GM12892 (cell line): ENCODE measurements around the gene RFXAP. TPM values are rescaled to one million over a fixed set of nuclear protein-coding genes. Genes with fewer than 3 reads are reported as not detected.
"Not testable (repeated sequence)": the region's sequence is repeated elsewhere in the genome, so short reads cannot be mapped to it uniquely, and the experiment has no call there.

Experiments used
- DNase-seq: peaks from one replicate; pipeline ENCODE4 v3.0.0; 2011; ENCODE audit not compliant: insufficient read length
- FAIRE-seq: peaks from 2 replicates; lab custom pipeline; 2011; peaks lifted over from hg19 to GRCh38; lab: Jason Lieb, UNC
- POLR2A ChIP-seq: IDR thresholded peaks from 2 replicates; pipeline ENCODE4 v1.6.1; 2011; ENCODE audit warnings: low read depth, low read length, control low read depth
- POLR2AphosphoS5 ChIP-seq: IDR thresholded peaks from 2 replicates; pipeline ENCODE4 v1.6.1; 2011; ENCODE audit warnings: low read depth, low read length, control low read depth
- TAF1 ChIP-seq: IDR thresholded peaks from 2 replicates; pipeline ENCODE4 v1.6.1; 2011; ENCODE audit warnings: low read depth, mild to moderate bottlenecking, control low read depth, low read length, borderline replicate concordance
- polyA plus RNA-seq: library from polyadenylated mRNA; unstranded; fragments of >200 nt; gene quantifications from one replicate; pipeline ENCODE4 v1.2.1, GENCODE V29; 2012; ENCODE audit warnings: missing spikeins, inconsistent platforms; ENCODE audit not compliant: missing spikeins

The RFXAP gene, protein sequence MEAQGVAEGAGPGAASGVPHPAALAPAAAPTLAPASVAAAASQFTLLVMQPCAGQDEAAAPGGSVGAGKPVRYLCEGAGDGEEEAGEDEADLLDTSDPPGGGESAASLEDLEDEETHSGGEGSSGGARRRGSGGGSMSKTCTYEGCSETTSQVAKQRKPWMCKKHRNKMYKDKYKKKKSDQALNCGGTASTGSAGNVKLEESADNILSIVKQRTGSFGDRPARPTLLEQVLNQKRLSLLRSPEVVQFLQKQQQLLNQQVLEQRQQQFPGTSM
- 9.3 TPM for polyA plus RNA-seq

DNA sequence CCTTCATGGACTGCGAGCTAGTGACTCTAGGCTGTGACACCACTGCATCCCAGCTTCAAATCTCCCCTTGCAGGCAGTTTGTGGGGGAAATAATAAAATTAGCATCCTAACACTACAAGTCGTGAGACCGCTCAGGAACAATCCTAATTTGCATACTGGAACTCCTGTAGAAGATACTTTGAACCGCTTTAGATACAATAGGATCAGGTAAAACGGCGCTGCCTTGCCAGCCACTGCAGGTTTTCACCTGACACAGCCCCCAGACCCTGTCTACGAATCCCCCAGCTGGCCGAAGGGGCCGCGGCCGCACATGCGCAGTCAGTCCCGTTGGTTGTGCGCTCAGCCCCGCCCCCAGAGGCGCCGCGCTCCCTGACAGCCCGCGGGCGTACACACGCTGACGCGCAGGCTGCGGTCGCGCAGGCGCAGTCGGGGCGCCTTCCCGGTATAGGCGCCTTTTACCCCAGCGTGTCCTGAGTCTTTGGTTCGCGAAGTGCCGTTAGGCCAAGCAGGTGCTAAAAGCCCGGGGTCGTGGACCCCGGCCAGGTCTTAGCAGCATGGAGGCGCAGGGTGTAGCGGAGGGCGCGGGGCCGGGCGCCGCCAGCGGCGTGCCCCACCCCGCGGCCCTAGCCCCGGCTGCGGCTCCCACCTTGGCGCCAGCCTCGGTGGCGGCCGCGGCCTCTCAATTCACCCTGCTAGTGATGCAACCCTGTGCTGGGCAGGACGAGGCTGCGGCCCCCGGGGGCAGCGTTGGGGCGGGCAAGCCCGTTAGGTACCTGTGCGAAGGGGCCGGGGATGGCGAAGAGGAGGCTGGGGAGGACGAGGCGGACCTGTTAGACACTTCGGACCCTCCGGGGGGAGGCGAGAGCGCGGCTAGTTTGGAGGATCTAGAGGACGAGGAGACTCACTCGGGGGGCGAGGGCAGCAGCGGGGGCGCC is at the start of gene RFXAP:
Gene RFXAP (plus strand): TSS at position 419 of the 935 bp plus-strand sequence. CDS start 136 bp downstream, at position 555.
- TF ChIP-seq POLR2AphosphoS5 = peak; percentile 67; the same call in 1 of the 2 replicates
- peak; percentile 63; the same call in 1 of the 2 replicates for TF ChIP-seq POLR2A
- TF ChIP-seq TAF1 = peak; percentile 48; the same call in 1 of the 2 replicates
- FAIRE-seq (peak; percentile 97), DNase-seq (peak; percentile 79)

- TF ChIP-seq TAF1 = no peak
- no peak for TF ChIP-seq POLR2A
- TF ChIP-seq POLR2AphosphoS5 = no peak
- no peak for DNase-seq
- FAIRE-seq = no peak
Measured at GRCh38 chr13:36769545-36769944, 49.5 kb upstream of the RFXAP start.

DNA sequence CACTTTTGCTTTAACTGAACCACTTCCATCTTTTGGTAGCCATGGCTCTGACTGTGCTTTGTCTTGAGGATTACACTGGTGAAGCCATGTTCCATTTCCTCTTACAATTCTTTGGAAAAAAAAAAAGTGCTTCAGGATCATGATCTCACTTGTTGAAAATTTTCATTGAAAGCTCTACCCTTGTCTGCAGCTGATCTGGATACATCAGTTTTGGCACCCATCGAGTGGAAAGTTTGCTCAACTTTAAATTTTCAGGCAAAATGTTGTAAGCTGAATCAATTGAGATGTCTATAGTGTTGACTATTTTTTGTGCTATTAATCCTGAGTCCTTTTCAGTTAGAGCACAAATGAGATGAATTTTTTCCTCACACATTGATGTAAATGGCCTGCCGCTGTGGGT is 48.3 kb upstream of the RFXAP start:
- no peak for FAIRE-seq
- no peak for TF ChIP-seq POLR2AphosphoS5
- no peak for TF ChIP-seq POLR2A
- no peak for TF ChIP-seq TAF1

GRCh38 chr13:36772853-36773252 is 46.2 kb upstream of the RFXAP start:
- FAIRE-seq (no peak), DNase-seq (no peak)
- TF ChIP-seq POLR2A (no peak), POLR2AphosphoS5 (no peak), TAF1 (no peak)

More for the DNA sequence above, 48.3 kb upstream of the RFXAP start:
- no peak for DNase-seq

- DNase-seq (no peak), FAIRE-seq (no peak)
- no peak for TF ChIP-seq POLR2AphosphoS5
- no peak for TF ChIP-seq POLR2A
Measured at GRCh38 chr13:36774931-36775330, 44.1 kb upstream of the RFXAP start.

GRCh38 chr13:36776175-36776574 is 42.8 kb upstream of the RFXAP start:
- TF ChIP-seq TAF1 = no peak
- no peak for TF ChIP-seq POLR2A
- no peak for TF ChIP-seq POLR2AphosphoS5
- FAIRE-seq (no peak), DNase-seq (no peak)

DNA sequence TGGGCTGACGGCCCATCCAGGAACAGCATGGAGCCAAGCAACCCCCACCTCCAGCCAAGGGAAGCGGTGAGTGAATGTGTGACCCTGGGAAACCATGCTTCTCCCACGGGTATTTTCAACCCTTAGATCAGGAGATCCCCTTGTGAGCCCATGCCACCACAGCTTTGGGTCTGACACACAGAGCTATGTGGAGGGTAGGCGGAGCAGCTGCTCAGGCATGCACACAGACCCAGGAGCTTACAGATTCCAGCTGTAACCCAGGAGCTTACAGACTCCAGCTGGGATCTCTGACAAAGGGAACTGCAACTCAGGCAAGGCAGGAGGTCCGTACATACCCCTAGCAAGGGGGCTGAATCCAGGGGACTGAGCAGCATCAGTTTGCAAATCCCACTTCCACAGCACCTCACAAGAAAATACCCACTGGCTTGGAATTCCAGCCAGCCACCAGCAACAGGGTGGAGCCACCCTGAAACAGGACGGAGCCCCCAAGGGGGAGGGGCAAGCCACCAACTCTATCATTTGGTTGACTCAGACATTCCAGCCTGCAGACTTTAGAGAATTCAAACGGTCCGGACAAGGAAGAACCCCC is 40.8 kb upstream of the RFXAP start:
- DNase-seq = no peak
- no peak for TF ChIP-seq POLR2A
- TF ChIP-seq TAF1 = no peak
- no peak for TF ChIP-seq POLR2AphosphoS5
- no peak for FAIRE-seq

DNA sequence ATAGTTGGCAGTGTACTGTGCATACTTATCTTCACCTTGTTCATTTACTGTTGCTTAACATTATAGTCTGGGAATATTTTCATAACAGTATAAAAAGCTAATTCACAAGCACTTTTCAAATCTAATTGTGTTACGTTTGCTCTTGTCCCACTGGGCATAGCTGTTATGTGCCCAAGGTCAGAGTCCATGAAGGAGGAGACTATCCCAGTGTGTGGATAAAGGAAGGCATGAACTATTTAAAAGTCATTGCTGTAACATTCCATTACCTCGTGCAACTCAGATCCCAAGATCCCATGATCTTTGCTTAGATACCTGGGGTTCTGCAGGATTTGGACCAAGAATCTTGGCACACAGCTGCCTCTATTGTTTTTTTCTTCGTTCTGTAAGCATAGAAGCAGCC is 35.1 kb upstream of the RFXAP start:
- DNase-seq (no peak), FAIRE-seq (no peak)
- no peak for TF ChIP-seq POLR2A
- no peak for TF ChIP-seq TAF1
- no peak for TF ChIP-seq POLR2AphosphoS5

DNA sequence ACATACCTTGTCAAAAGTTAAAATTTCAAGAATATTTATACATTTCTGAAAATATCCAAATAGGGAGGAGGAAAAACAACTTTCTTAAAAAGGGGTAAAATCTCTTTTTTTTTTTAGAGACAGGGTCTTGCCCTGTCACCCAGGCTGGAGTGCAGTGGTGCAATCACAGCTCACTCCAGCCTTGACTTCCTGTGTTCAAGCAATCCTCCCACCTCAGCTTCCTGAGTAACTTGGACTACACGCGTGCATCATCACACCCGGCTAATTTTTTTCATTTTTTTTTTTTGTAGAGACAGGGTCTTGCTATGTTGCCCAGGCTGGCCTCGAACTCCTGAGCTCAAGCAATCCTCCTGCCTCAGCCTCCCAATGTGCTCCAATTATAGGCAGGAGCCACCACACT is 32.8 kb upstream of the RFXAP start:
- DNase-seq = not testable (repeated sequence)
- FAIRE-seq = peak; percentile 30

- DNase-seq (no peak), FAIRE-seq (no peak)
- no peak for TF ChIP-seq TAF1
- TF ChIP-seq POLR2AphosphoS5 = no peak
- no peak for TF ChIP-seq POLR2A
Measured at GRCh38 chr13:36787181-36787580, 31.8 kb upstream of the RFXAP start.

- FAIRE-seq (no peak), DNase-seq (no peak)
- TF ChIP-seq TAF1 (no peak), POLR2A (no peak), POLR2AphosphoS5 (no peak)
Measured at GRCh38 chr13:36788276-36788675, 30.7 kb upstream of the RFXAP start.
